GM18909 (cell line): ENCODE measurements around the gene BRPF1.

Source experiments
- ATAC-seq: cut with Tn5 transposase; IDR thresholded peaks from one replicate; pipeline ENCODE4 v1.9.1; 2021; ENCODE audit warnings: mild to moderate bottlenecking; ENCODE audit not compliant: unreplicated experiment, poor library complexity

BRPF1 gene

GRCh38 chr3:9731206-9732079 lies at the start of gene BRPF1:
TSS of gene BRPF1 (plus strand) at chr3:9731735. CDS start at chr3:9734141, 2,406 bp downstream.
- ATAC-seq, result peak; percentile 93

- ATAC-seq, result no peak
These were observed 49.4 kb upstream of the BRPF1 start for GRCh38 chr3:9682096-9682495.

GRCh38 chr3:9683426-9683825 lies 48.1 kb upstream of the BRPF1 start:
- no peak for ATAC-seq

GRCh38 chr3:9685216-9686049 lies 46.1 kb upstream of the BRPF1 start:
- no peak for ATAC-seq

- no peak for ATAC-seq
These were observed 45.4 kb upstream of the BRPF1 start for GRCh38 chr3:9686050-9686550.

GRCh38 chr3:9686703-9687102 lies 44.8 kb upstream of the BRPF1 start:
- no peak for ATAC-seq

- no peak for ATAC-seq
These were observed 44.0 kb upstream of the BRPF1 start for GRCh38 chr3:9687514-9687913.

- no peak for ATAC-seq
These were observed 42.6 kb upstream of the BRPF1 start for GRCh38 chr3:9688961-9689360.

GRCh38 chr3:9689757-9690156 lies 41.8 kb upstream of the BRPF1 start:
- ATAC-seq, result no peak

GRCh38 chr3:9690451-9691450 lies 40.8 kb upstream of the BRPF1 start:
- peak; percentile 98 for ATAC-seq

- ATAC-seq, result no peak
These were observed 39.9 kb upstream of the BRPF1 start for GRCh38 chr3:9691636-9692035.

- ATAC-seq, result no peak
These were observed 39.1 kb upstream of the BRPF1 start for GRCh38 chr3:9692416-9692815.

GRCh38 chr3:9695345-9695744 lies 36.2 kb upstream of the BRPF1 start:
- no peak for ATAC-seq

GRCh38 chr3:9695746-9696145 lies 35.8 kb upstream of the BRPF1 start:
- ATAC-seq, result no peak

GRCh38 chr3:9696480-9697220 lies 34.9 kb upstream of the BRPF1 start:
- no peak for ATAC-seq

- ATAC-seq, result no peak
These were observed 33.6 kb upstream of the BRPF1 start for GRCh38 chr3:9697892-9698291.

GRCh38 chr3:9698293-9698692 lies 33.2 kb upstream of the BRPF1 start:
- ATAC-seq, result no peak

GRCh38 chr3:9700536-9700935 lies 31.0 kb upstream of the BRPF1 start:
- ATAC-seq, result no peak

- no peak for ATAC-seq
These were observed 30.5 kb upstream of the BRPF1 start for GRCh38 chr3:9701006-9701405.
